Endothelial cell of umbilical vein (primary cell): ENCODE results near the gene ABCF1. TPM values are rescaled to one million over a fixed set of nuclear protein-coding genes. Genes with fewer than 3 reads are reported as not detected.

Experiments
- BruUV-seq: library from RNA; stranded (reverse); fragments of 400-500 nt; replicated peaks from 2 replicates; lab custom pipeline; 2021; lab: Mats Ljungman, UMichigan
- CTCF ChIA-PET: fragments of 300-600, 350-600 bp; sonication (Branson Sonifier 250); formaldehyde crosslinking; loops from one replicate; lab custom pipeline; 2021; ENCODE audit warnings: antibody characterized with exemption, inconsistent platforms; lab: Charles Lee
- POLR2A ChIA-PET: fragments of 300-600, 350-600 bp; sonication (Branson Sonifier 250); formaldehyde crosslinking; loops from one replicate; lab custom pipeline; 2021; ENCODE audit warnings: antibody characterized with exemption, inconsistent platforms; lab: Charles Lee
- DNase-seq: peaks from one replicate; pipeline ENCODE4 v3.0.0-alpha.2; 2011; ENCODE audit warnings: low read depth, low spot score
- FAIRE-seq: peaks from 2 replicates; lab custom pipeline; 2011; peaks lifted over from hg19 to GRCh38; lab: Jason Lieb, UNC
- H2AFZ ChIP-seq: 2 replicates; pipeline ENCODE4 v1.6.0; 2012; ENCODE audit warnings: low read depth, low read length, control low read depth, inconsistent platforms
- H3K27ac ChIP-seq: 2 replicates; pipeline ENCODE4 v1.5.1; 2011; ENCODE audit warnings: low read depth, mild to moderate bottlenecking, control low read depth, low read length, moderate library complexity; ENCODE audit not compliant: insufficient read depth
- H3K27me3 ChIP-seq, 2 experiments: 2 replicates each; pipeline versions ENCODE4 v1.6.0 to v1.6.1; 2011; ENCODE audit warnings: low read length in 2 of 2, mixed read lengths in 1 of 2; ENCODE audit not compliant: control insufficient read depth in 2 of 2, insufficient read depth in 2 of 2
- H3K36me3 ChIP-seq, 2 experiments: 2 replicates in 1 of 2; 3 replicates in 1 of 2; pipeline ENCODE4 v1.5.1; 2011; ENCODE audit warnings: low read length in 2 of 2, mild to moderate bottlenecking in 1 of 2, moderate library complexity in 1 of 2; ENCODE audit not compliant: control insufficient read depth in 2 of 2, insufficient read depth in 2 of 2; ENCODE audit errors: extremely low read depth in 1 of 2
- H3K4me1 ChIP-seq: 3 replicates; pipeline ENCODE4 v1.5.1; 2011; ENCODE audit warnings: mild to moderate bottlenecking, low read length; ENCODE audit not compliant: control insufficient read depth, insufficient read depth; ENCODE audit errors: extremely low read depth
- H3K4me2 ChIP-seq: 2 replicates; pipeline ENCODE4 v1.6.1; 2011; ENCODE audit warnings: low read length, control low read depth, mixed read lengths; ENCODE audit not compliant: insufficient read depth
- H3K4me3 ChIP-seq, 3 experiments: fragments of 200-600 bp in 1 of 3; sonication (generic), shearing (Covaris generic) in 1 of 3; replicated peaks in 1 of 3; 2 replicates each; pipeline ENCODE4 v1.5.1; 2011 to 2016; ENCODE audit warnings: control low read depth in 3 of 3, low read length in 3 of 3, mild to moderate bottlenecking in 2 of 3, inconsistent platforms in 1 of 3, low read depth in 1 of 3, moderate library complexity in 1 of 3; ENCODE audit not compliant: insufficient read depth in 1 of 3
- H3K79me2 ChIP-seq: 2 replicates; pipeline ENCODE4 v1.6.0; 2012; ENCODE audit warnings: low read length, inconsistent platforms; ENCODE audit not compliant: control insufficient read depth, insufficient read depth
- H3K9ac ChIP-seq: replicated peaks from 2 replicates; pipeline ENCODE3; 2011; ENCODE audit warnings: low read length, control low read depth; ENCODE audit not compliant: insufficient read depth; ENCODE audit errors: extremely low read depth
- H3K9me1 ChIP-seq: replicated peaks from 3 replicates; pipeline ENCODE4 v1.6.0; 2011; ENCODE audit warnings: mild to moderate bottlenecking, low read length; ENCODE audit not compliant: control insufficient read depth, insufficient read depth; ENCODE audit errors: extremely low read depth
- H3K9me3 ChIP-seq: replicated peaks from 2 replicates; pipeline ENCODE4 v1.5.1; 2012; ENCODE audit warnings: low read length, inconsistent platforms; ENCODE audit not compliant: control insufficient read depth, insufficient read depth
- H4K20me1 ChIP-seq: replicated peaks from 2 replicates; pipeline ENCODE3; 2011; ENCODE audit warnings: mild to moderate bottlenecking, low read length; ENCODE audit not compliant: control insufficient read depth, insufficient read depth; ENCODE audit errors: extremely low read depth
- CTCF ChIP-seq, 2 donors: IDR thresholded peaks; 1 replicate in 1 of 2; 2 replicates in 1 of 2; pipeline ENCODE4 v1.5.1; 2011; ENCODE audit warnings: low read length in 2 of 2, mild to moderate bottlenecking in 2 of 2, moderate library complexity in 2 of 2, control low read depth in 1 of 2, inconsistent platforms in 1 of 2, low read depth in 1 of 2; ENCODE audit not compliant: insufficient read depth in 1 of 2; ENCODE audit errors: extremely low read depth in 1 of 2
- EZH2 ChIP-seq: IDR thresholded peaks from 2 replicates; pipeline ENCODE4 v1.6.1; 2012; ENCODE audit warnings: borderline replicate concordance, low read depth, mild to moderate bottlenecking, moderate library complexity, low read length, inconsistent platforms; ENCODE audit not compliant: severe bottlenecking
- FOS ChIP-seq: IDR thresholded peaks from 2 replicates; pipeline ENCODE4 v1.6.1; 2011; ENCODE audit warnings: mild to moderate bottlenecking, low read length, moderate library complexity, borderline replicate concordance; ENCODE audit not compliant: insufficient read depth
- GATA2 ChIP-seq: IDR thresholded peaks from 2 replicates; pipeline ENCODE4 v1.7.0; 2011; ENCODE audit warnings: low read depth, mild to moderate bottlenecking, moderate library complexity, mixed read lengths, low read length; ENCODE audit not compliant: insufficient read length, insufficient read depth
- JUN ChIP-seq: IDR thresholded peaks from 2 replicates; pipeline ENCODE4 v1.6.1; 2011; ENCODE audit warnings: borderline replicate concordance, low read depth; ENCODE audit not compliant: insufficient read length, insufficient read depth
- MAX ChIP-seq: IDR thresholded peaks from 2 replicates; pipeline ENCODE4 v1.6.1; 2011; ENCODE audit not compliant: insufficient read depth, insufficient read length
- MYC ChIP-seq: IDR thresholded peaks from one replicate; pipeline ENCODE4 v1.6.1; 2011; ENCODE audit warnings: mild to moderate bottlenecking, low read depth, low read length
- POLR2A ChIP-seq: IDR thresholded peaks from 2 replicates; pipeline ENCODE4 v1.6.1; 2012; ENCODE audit warnings: low read depth, mild to moderate bottlenecking, control low read depth, low read length
- POLR2AphosphoS5 ChIP-seq: IDR thresholded peaks from 2 replicates; pipeline ENCODE4 v1.6.1; 2012; ENCODE audit warnings: low read depth, mild to moderate bottlenecking, control low read depth, low read length, moderate library complexity; ENCODE audit not compliant: insufficient read depth
- dilution Hi-C: fragments of 300-500 bp; cut with MboI; formaldehyde crosslinking; loops from one replicate; pipeline ENCODE4 v1.15.0; 2019; ENCODE audit warnings: low sequenced_read_pairs; ENCODE audit not compliant: extremely low pct_ligation_motif_present
- intact Hi-C: fragments of 100-400 bp; cut with micrococcal nuclease; formaldehyde crosslinking; loops from one replicate; pipeline ENCODE4 v1.10.0; 2022
- polyA plus RNA-seq, 4 experiments: library from polyadenylated mRNA; depleted of rRNA in 3 of 4; stranded (reverse) in 3 of 4; unstranded in 1 of 4; fragments of >200 nt; gene quantifications; 2 replicates each; pipeline versions ENCODE4 v1.2.1 to v1.2.3, GENCODE V29; 2011 to 2012; ENCODE audit warnings: missing spikeins in 1 of 4
- total RNA-seq: library from RNA; stranded (reverse); gene quantifications from 2 replicates; pipeline ENCODE4 v1.2.3, GENCODE V29; 2021

ABCF1 gene
- total and polyA plus RNA-seq, 2 donors (not counting 3 experiments of a cell fraction or from before 2014, with no cell fraction given) = 34.0 to 60.3 TPM

GRCh38 chr6:30570740-30571074, 535 bp upstream of the ABCF1 start:
- no peak for DNase-seq
- dilution Hi-C loops = no loop called here
- Histone ChIP-seq H3K4me2 (peak overlapping the region; percentile 82), H3K4me1 (peaks cover 18% of the 10 kb centered on the region), H3K27ac (peak overlapping the region; percentile 86), H3K9ac (peak overlapping the region; percentile 90), H2AFZ (peak overlapping the region; percentile 93), H3K9me3 (no peaks in the 10 kb centered on the region), H3K4me3 (peak overlapping the region; percentile 54 to 86 (median 76)), H4K20me1 (no peaks in the 10 kb centered on the region), H3K79me2 (peaks cover 39% of the 10 kb centered on the region), H3K9me1 (no peaks in the 10 kb centered on the region), H3K27me3 (no peaks in the 10 kb centered on the region), H3K36me3 (no peaks in the 10 kb centered on the region)
- POLR2A ChIA-PET = interaction anchor here (0.9 to 1.9 kb wide), 3 partner anchors 14 to 44 kb away, joined by 4 to 9 read pairs (median 6); partner anchors contain the start of genes GNL1 and PRR3
- TSS peak; percentile 78 for BruUV-seq
- no peak for FAIRE-seq
- intact Hi-C loops = loop anchor here (1.0 kb wide), 4 partner anchors 14 to 87 kb away; partner anchors contain the start of genes GNL1, MRPS18B and PPP1R10
- CTCF ChIA-PET = interaction anchor here (0.9 to 2.7 kb wide), 11 partner anchors 9 to 160 kb away, joined by 3 to 17 read pairs (median 7); partner anchors contain the start of genes DHX16 and PRR3
- no peak for TF ChIP-seq MYC
- no peak for TF ChIP-seq GATA2
- no peak for TF ChIP-seq EZH2
- TF ChIP-seq CTCF (IDR thresholded peaks at IDR 0.05; ENCODE audit: extremely low read depth in 1 of 2, insufficient read depth in 1 of 2, low read depth in 1 of 2, low read length in 2 of 2) = no peak
- TF ChIP-seq MAX = no peak
- TF ChIP-seq FOS = no peak
- TF ChIP-seq JUN = no peak
- TF ChIP-seq POLR2AphosphoS5 = no peak
- TF ChIP-seq POLR2A = no peak
